K562 (cell line): ENCODE data around the gene TNFSF13. TPM values are rescaled to one million over a fixed set of nuclear protein-coding genes. Genes with fewer than 3 reads are reported as not detected.

Experiments
- ATAC-seq: fragments of 200-7000 bp; cut with Tn5 transposase; 3 replicates; pipeline ENCODE4 v1.9.1; 2020; ENCODE audit warnings: moderate library complexity
- BruUV-seq: library from RNA; stranded (reverse); fragments of 400-500 nt; replicated peaks from 2 replicates; lab custom pipeline; 2021; lab: Mats Ljungman, UMichigan
- CTCF ChIA-PET: fragments of 300-600 bp; formaldehyde crosslinking; extraction: SDS; loops from one replicate; lab custom pipeline; 2021; ENCODE audit warnings: low intra/inter-chr PET ratio; lab: Yijun Ruan, JAX
- POLR2A ChIA-PET: fragments of 300-600, 350-650 bp; sonication (Branson Sonifier 250); formaldehyde crosslinking; extraction: SDS; loops from one replicate; lab custom pipeline; 2021; ENCODE audit warnings: antibody characterized with exemption, inconsistent platforms; lab: Yijun Ruan, JAX
- DNase-seq, 4 experiments: peaks; one replicate each; pipeline versions ENCODE4 v3.0.0 to v3.0.0-alpha.2; 2011 to 2018; ENCODE audit warnings: low spot score in 3 of 4, mixed read lengths in 3 of 4; ENCODE audit errors: extremely low read depth in 1 of 4
- FAIRE-seq: peaks from 2 replicates; lab custom pipeline; 2011; peaks lifted over from hg19 to GRCh38; lab: Jason Lieb, UNC
- H2AFZ ChIP-seq: 2 replicates; pipeline ENCODE4 v1.6.0; 2011; ENCODE audit warnings: low read depth, low read length, control low read depth, inconsistent platforms
- H3K27ac ChIP-seq: fragments of 200-600 bp; 3 replicates; pipeline ENCODE4 v1.8.0; 2011; ENCODE audit warnings: low read depth, mild to moderate bottlenecking, control low read depth, inconsistent platforms, low read length, moderate library complexity, mixed read lengths; ENCODE audit errors: extremely low read depth
- H3K27me3 ChIP-seq, 2 experiments: fragments of 300-600 bp in 1 of 2; 2 replicates in 1 of 2; 3 replicates in 1 of 2; pipeline versions ENCODE4 v1.6.0 to v1.8.0; 2011; ENCODE audit warnings: inconsistent platforms in 2 of 2, low read length in 2 of 2, mild to moderate bottlenecking in 1 of 2, mixed read lengths in 1 of 2, moderate library complexity in 1 of 2; ENCODE audit not compliant: control insufficient read depth in 2 of 2, insufficient read depth in 2 of 2
- H3K36me3 ChIP-seq: fragments of 300-600 bp; 3 replicates; pipeline ENCODE4 v1.8.0; 2011; ENCODE audit warnings: mild to moderate bottlenecking, low read length, inconsistent platforms; ENCODE audit not compliant: control insufficient read depth, insufficient read depth
- H3K4me1 ChIP-seq, 2 experiments: fragments of 200-600 bp in 1 of 2; replicated peaks in 1 of 2; 2 replicates in 1 of 2; 3 replicates in 1 of 2; pipeline versions ENCODE4 v1.5.1 to v1.8.0; 2011; ENCODE audit warnings: inconsistent platforms in 2 of 2, low read length in 2 of 2, mild to moderate bottlenecking in 1 of 2, mixed read lengths in 1 of 2, moderate library complexity in 1 of 2; ENCODE audit not compliant: control insufficient read depth in 2 of 2, insufficient read depth in 2 of 2
- H3K4me2 ChIP-seq: 2 replicates; pipeline ENCODE4 v1.6.1; 2011; ENCODE audit warnings: low read length, control low read depth, inconsistent platforms, mixed read lengths; ENCODE audit not compliant: insufficient read depth
- H3K4me3 ChIP-seq: fragments of 200-600 bp; sonication (generic), shearing (Covaris generic); 2 replicates; pipeline ENCODE4 v1.5.1; 2016; ENCODE audit warnings: control low read depth, inconsistent platforms
- H3K79me2 ChIP-seq: fragments of 200-600 bp; 3 replicates; pipeline ENCODE4 v1.8.0; 2011; ENCODE audit warnings: low read length, inconsistent platforms; ENCODE audit not compliant: control insufficient read depth, insufficient read depth
- H3K9ac ChIP-seq, 2 experiments: 2 replicates each; pipeline versions ENCODE4 v1.6.0 to v1.6.1; 2011; ENCODE audit warnings: low read depth in 2 of 2, low read length in 2 of 2, control low read depth in 1 of 2, inconsistent platforms in 1 of 2, mild to moderate bottlenecking in 1 of 2, mixed read lengths in 1 of 2; ENCODE audit not compliant: insufficient read depth in 1 of 2
- H3K9me1 ChIP-seq: one replicate; pipeline ENCODE4 v1.6.0; 2011; ENCODE audit warnings: inconsistent platforms, mild to moderate bottlenecking, low read length, moderate library complexity; ENCODE audit not compliant: control insufficient read depth, insufficient read depth
- H3K9me3 ChIP-seq: replicated peaks from 2 replicates; pipeline ENCODE4 v1.5.1; 2011; ENCODE audit warnings: low read depth, low read length, inconsistent platforms; ENCODE audit not compliant: control insufficient read depth, insufficient read depth
- H4K20me1 ChIP-seq: replicated peaks from 2 replicates; pipeline ENCODE4 v1.6.1; 2011; ENCODE audit warnings: low read length, inconsistent platforms, mixed read lengths; ENCODE audit not compliant: control insufficient read depth, insufficient read depth
- CBFA2T3 ChIP-seq: fragments of 450-650 bp; IDR thresholded peaks from 2 replicates; pipeline ENCODE4 v1.6.1; 2017
- ELK1 ChIP-seq: sonication (generic); formaldehyde crosslinking; IDR thresholded peaks from 2 replicates; pipeline ENCODE4 v1.8.1; 2022; ENCODE audit warnings: missing genetic modification reagents
- GTF2A2 ChIP-seq: IDR thresholded peaks from 2 replicates; pipeline ENCODE4 v1.6.1; 2016; ENCODE audit warnings: mild to moderate bottlenecking, missing genetic modification characterization, missing compliant biosample characterization
- KAT7 ChIP-seq: sonication (generic); formaldehyde crosslinking; IDR thresholded peaks from 2 replicates; pipeline ENCODE4 v1.8.0; 2022; ENCODE audit warnings: missing genetic modification reagents, mild to moderate bottlenecking, borderline replicate concordance
- MAZ ChIP-seq, 2 experiments: fragments of 450-650 bp in 1 of 2; sonication (generic) in 1 of 2; formaldehyde crosslinking; IDR thresholded peaks in 1 of 2; conservative IDR thresholded peaks in 1 of 2; 2 replicates each; pipeline versions ENCODE4 v1.4.0 to v1.5.0; 2020; ENCODE audit warnings: mild to moderate bottlenecking in 1 of 2, missing genetic modification reagents in 1 of 2
- POLR2A ChIP-seq: fragments of 450-650 bp; conservative IDR thresholded peaks from 2 replicates; pipeline ENCODE4 v1.6.1; 2016
- POLR2AphosphoS5 ChIP-seq: IDR thresholded peaks from 2 replicates; pipeline ENCODE4 v1.6.1; 2011; ENCODE audit warnings: mild to moderate bottlenecking, low read depth, low read length, moderate library complexity; ENCODE audit not compliant: control insufficient read depth, insufficient read depth
- SIX5 ChIP-seq, 2 experiments: IDR thresholded peaks; 2 replicates each; pipeline ENCODE4 v1.6.1; 2011; ENCODE audit warnings: low read length in 2 of 2, borderline replicate concordance in 1 of 2, low read depth in 1 of 2, mild to moderate bottlenecking in 1 of 2, moderate library complexity in 1 of 2; ENCODE audit not compliant: insufficient read depth in 1 of 2
- SOX6 ChIP-seq: fragments of 450-650 bp; IDR thresholded peaks from 2 replicates; pipeline ENCODE4 v1.6.1; 2014; ENCODE audit warnings: mild to moderate bottlenecking
- SUPT5H ChIP-seq: fragments of 450-650 bp; IDR thresholded peaks from 2 replicates; pipeline ENCODE4 v1.6.1; 2016
- WHSC1 ChIP-seq: IDR thresholded peaks from one replicate; pipeline ENCODE4 v1.6.1; 2012; ENCODE audit warnings: low read length, control low read depth, inconsistent platforms
- ZNF133 ChIP-seq: fragments of 250-450 bp; sonication (Bioruptor Pico); IDR thresholded peaks from 2 replicates; pipeline ENCODE4 v1.4.0; 2020; ENCODE audit warnings: mild to moderate bottlenecking
- ZNF583 ChIP-seq: fragments of 250-450 bp; sonication (Bioruptor Pico); IDR thresholded peaks from 2 replicates; pipeline ENCODE4 v1.4.0; 2020
- WGBS: fragments of 100-300 bp; shearing (Covaris generic); methylation state at CpG from one replicate; pipeline ENCODE4 v1.1.6; 2016; ENCODE audit warnings: low coverage, mixed read lengths; ENCODE audit not compliant: insufficient coverage; ENCODE audit errors: missing lambda C conversion rate; 5-methylcytosine and 5-hydroxymethylcytosine counted together
- in situ Hi-C: fragments of 300-500 bp; cut with MboI; formaldehyde crosslinking; loops from 4 replicates; pipeline ENCODE4 v1.15.0; 2018; ENCODE audit warnings: inconsistent platforms, mixed read lengths
- intact Hi-C: fragments of 100-400 bp; cut with micrococcal nuclease; formaldehyde crosslinking; loops from 2 replicates; pipeline ENCODE4 v1.14.2; 2022
- polyA plus RNA-seq, 8 experiments: library from polyadenylated mRNA; depleted of rRNA in 4 of 8; stranded (reverse) in 5 of 8; unstranded in 3 of 8; fragments of >200 nt; fragmentation: Nextera tagmentation in 2 of 8; fragmentation: Illumina TruSeq in 1 of 8; extraction: Ambion mirVana in 2 of 8; extraction: Trizol in 1 of 8; gene quantifications; 2 replicates each; pipeline versions ENCODE4 v1.2.1 to v1.2.3, GENCODE V29; 2011 to 2014; ENCODE audit warnings: inconsistent platforms in 1 of 8, missing spikeins in 1 of 8
- total RNA-seq, 7 experiments: library from RNA; depleted of rRNA in 6 of 7; stranded (reverse); fragments of >200 nt in 6 of 7; fragmentation: Illumina TruSeq in 2 of 7; extraction: Trizol in 2 of 7; gene quantifications; 2 replicates each; pipeline versions ENCODE4 v1.2.1 to v1.2.3, GENCODE V29; 2011 to 2021; ENCODE audit warnings: low replicate concordance in 1 of 7

The TNFSF13 gene
- total and polyA plus RNA-seq, 9 of the 15 experiments (the other 6 are each of a cell fraction or from before 2014, with no cell fraction given): 0.04 to 0.51 (median 0.19) TPM; not detected in 1

GRCh38 chr17:7575481-7575883 lies 16.9 kb downstream of the TNFSF13 start (continued):
- TF ChIP-seq CBFA2T3 (no peak), ZNF133 (CRISPR knock-in tag) (no peak), ZNF583 (CRISPR knock-in tag) (no peak)

GRCh38 chr17:7575959-7576358 lies 17.4 kb downstream of the TNFSF13 start:
- in situ Hi-C loops (no loop called here), intact Hi-C loops (no loop called here)
- Histone ChIP-seq H3K4me3 (no peak overlapping the region; the same call in 1 of the 2 replicates), H3K27me3 (no peaks in the 10 kb centered on the region), H3K9me3 (no peaks in the 10 kb centered on the region), H3K9me1 (peaks cover 9% of the 10 kb centered on the region), H3K4me2 (0 out of 2 replicates have a peak overlapping the region, but pooled peaks have one; percentile 83), H2AFZ (no peak overlapping the region), H3K4me1 (peaks cover 28 to 42% of the 10 kb centered on the region in 2 experiments), H3K79me2 (peaks cover 76% of the 10 kb centered on the region), H3K36me3 (peaks cover 68% of the 10 kb centered on the region), H3K27ac (peak overlapping the region; percentile 98), H3K9ac (peak overlapping the region in 1 of 2 experiments; percentile 84; a peak in 1 of 4 replicates), H4K20me1 (peaks cover 43% of the 10 kb centered on the region)
- ChIA-PET CTCF (interaction anchor here (0.7 kb wide), 1 partner anchor 220 kb away, joined by 3 read pairs; no protein-coding TSS in a partner anchor), POLR2A (interaction anchor here (0.6 to 6.7 kb wide), 7 partner anchors 8 to 239 kb away, joined by 3 to 46 read pairs (median 4); partner anchors contain the start of genes ACAP1 and MPDU1)
- no TSS peak for BruUV-seq
- peak; percentile 3; the same call in 1 of the 2 replicates for TF ChIP-seq POLR2AphosphoS5
- 0 out of 2 replicates have a peak, but pooled peaks have one; percentile 17 for TF ChIP-seq SUPT5H
- TF ChIP-seq WHSC1: no peak
- no peak for TF ChIP-seq ELK1 (CRISPR knock-in tag)
- TF ChIP-seq POLR2A: peak; percentile 52; the same call in 1 of the 2 replicates
- no peak for TF ChIP-seq MAZ (CRISPR knock-in tag; conservative IDR thresholded peaks at IDR 0.05 in 1 of 2, IDR thresholded peaks at IDR 0.05 in 1 of 2)
- no peak for TF ChIP-seq SIX5 (IDR thresholded peaks at IDR 0.05; ENCODE audit: borderline replicate concordance in 1 of 2, insufficient read depth in 1 of 2, low read depth in 1 of 2, low read length in 2 of 2)
- TF ChIP-seq KAT7: no peak; the same call in 1 of the 2 replicates
- no peak for TF ChIP-seq SOX6
- TF ChIP-seq GTF2A2: no peak
- WGBS: 75% methylated on average over 6 of the region's 7 CpGs
- no peak for ATAC-seq
- DNase-seq: no peak
- no peak for FAIRE-seq
